GM21528 (cell line): ENCODE data around the gene GCN1.
"Not testable (repeated sequence)": the region's sequence is repeated elsewhere in the genome, so short reads cannot be mapped to it uniquely, and the experiment has no call there.

Experiments
- ATAC-seq: cut with Tn5 transposase; IDR thresholded peaks from one replicate; pipeline ENCODE4 v1.9.1; 2021; ENCODE audit warnings: mild to moderate bottlenecking, moderate library complexity; ENCODE audit not compliant: unreplicated experiment, low FRiP score

Gene GCN1

DNA sequence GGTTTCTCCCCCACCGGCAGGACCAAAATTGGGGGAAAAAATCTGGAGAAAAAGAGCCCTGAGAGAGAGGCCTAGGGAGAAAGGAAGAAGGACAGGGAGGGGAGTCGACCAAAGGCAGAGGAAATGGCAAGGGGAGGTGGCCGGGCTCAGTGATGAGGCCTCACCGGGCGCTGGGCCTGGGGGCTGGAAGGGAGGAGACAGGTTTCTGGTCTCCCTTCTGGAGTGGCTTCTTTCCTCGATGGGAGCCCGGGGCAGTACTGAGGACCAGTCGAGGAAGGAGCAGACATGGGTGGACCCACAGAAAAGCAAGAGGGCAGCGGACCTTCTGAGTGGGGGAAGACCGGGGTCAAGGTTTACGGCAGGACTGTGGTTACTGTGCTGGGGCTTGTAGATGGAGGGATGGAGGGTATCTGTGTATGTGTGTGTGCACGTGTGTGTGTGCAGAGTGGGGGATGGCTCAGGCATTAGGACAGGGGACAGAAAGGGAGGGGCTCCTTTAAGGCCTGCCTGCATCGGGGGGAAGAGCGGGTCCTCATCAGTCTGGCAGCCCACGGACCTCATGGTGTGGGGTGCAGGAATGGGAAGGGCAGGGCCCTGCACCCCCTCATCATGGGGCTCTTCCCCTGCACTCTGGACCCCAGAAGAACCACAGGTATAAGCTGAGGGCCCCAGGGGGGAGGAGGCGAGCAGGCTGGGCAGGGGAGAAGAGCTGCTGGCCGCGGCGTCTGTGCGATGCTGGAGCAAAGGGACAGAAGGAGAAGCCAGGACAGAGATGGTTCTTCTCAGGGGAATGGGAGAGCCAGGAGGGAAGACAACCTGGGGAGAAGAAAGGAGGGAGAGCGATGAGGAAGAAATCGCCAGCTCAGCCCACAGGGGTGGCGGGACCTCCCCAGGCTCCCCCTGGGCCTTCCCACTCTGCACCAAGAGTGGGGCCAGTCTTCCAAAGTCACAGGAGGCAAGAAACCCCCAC is 21.5 kb upstream of the GCN1 start:
- ATAC-seq: no peak

- ATAC-seq: no peak
Observed at GRCh38 chr12:120215357-120215735, 20.8 kb upstream of the GCN1 start.

DNA sequence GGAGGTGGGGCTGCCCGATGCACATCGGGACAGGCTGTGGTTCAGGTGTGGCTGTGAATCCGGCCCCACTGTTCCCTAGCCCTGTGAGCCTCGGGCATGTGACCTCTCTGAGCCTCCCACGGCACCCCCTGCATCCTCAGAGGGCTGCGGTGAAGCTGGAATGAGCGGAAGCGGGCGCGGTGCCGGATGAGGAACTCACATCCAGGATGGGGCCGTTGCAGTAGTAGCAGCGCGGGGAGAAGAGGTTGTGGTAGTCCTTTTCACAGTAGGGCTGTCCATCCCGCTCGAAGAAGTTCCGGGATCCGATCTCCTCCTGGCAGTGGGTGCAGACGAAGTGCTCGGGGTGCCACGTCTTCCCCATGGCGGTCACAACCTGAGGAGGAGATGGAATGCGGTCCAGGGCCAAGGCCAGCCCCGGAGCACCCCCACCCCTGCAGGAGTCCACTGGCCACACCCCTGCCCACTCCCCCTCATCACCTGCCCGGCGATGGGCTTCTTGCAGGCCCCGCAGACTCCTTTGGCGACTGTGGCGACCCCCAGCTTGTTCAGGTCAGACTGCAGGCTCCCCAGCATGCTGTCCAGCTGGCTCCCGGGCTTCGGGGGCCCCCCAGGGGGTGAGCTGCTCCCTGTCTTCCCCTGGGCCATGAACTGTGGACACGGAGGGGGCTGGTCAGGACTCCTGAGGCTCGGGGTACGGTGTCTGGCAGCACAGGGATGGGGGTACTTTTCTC is 20.3 kb upstream of the GCN1 start:
- ATAC-seq: no peak

DNA sequence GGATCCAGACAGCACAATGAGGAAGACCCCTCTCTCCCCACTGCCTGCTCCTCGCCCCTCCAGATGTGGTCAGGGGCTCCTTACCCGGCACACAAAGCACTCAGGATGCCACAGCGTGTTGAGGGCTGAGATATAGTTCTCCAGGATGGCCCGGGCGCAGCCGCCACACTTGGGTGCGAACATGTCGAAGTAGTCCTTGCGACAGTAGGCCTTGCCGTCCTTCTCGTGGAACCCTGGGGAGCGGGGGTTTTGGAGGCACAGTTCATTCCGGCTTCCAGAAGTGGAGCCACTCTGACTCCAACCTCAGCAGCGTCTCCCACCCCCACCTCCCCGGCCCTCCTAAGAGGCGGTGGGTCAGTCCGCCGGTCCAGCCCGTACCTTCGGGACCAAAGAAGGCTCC is 19.2 kb upstream of the GCN1 start:
- ATAC-seq: no peak

DNA sequence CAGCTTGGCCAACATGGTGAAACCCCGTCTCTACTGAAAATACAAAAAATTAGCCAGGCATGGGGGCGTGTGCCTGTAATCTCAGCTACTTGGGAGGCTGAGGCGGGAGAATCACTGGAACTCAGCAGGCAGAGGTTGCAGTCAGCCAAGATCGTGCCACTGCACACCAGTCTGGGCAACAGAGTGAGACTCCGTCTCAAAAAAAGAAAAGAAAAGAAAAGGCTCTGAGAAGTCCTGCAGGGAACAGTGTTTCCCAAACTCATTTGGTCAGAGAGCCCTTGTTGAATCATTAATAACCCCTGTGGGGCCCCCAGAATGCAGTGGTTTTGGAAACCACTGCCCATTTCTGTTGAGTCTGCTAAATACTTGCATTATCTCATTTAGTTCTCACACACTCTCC is 18.7 kb upstream of the GCN1 start:
- not testable (repeated sequence) for ATAC-seq

DNA sequence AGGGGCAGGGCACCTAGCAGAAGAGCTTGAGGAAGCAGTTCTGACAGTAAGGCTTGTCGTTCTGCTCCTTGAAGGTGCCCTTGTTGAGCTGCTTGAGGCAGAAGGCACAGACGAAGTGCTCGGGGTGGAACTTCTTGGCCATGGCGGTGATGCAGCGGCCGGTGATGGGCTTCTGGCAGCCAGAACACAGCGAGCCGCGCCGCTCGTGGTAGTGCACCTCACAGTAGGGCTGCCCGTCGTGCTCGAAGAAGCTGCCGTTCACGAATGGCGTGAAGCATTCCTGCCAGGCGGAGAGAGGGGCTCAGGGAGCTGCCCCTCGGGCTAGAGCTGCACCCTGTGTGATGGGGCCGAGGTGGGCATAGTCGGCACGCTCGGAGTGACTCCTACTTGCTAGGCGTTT is 17.8 kb upstream of the GCN1 start:
- ATAC-seq: no peak

DNA sequence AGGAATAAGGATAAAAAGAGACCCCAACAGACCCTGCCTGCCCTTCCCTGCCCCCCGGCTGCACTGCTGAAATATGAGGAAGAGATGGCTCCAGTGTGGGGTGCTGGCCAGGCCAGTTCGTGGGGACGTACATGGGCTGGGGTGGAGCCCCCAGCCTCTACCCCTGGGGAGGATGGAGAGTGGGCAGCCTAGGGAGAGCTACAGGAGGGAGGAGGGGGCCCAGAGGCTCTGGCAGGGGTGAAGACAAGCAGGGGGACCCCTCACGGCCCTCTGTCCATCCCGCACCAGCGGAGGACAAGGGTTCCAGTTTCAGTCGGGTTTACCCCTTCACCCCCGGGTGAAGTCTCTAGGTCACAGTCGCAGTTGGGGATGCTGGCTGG is 17.4 kb upstream of the GCN1 start:
- no peak for ATAC-seq

DNA sequence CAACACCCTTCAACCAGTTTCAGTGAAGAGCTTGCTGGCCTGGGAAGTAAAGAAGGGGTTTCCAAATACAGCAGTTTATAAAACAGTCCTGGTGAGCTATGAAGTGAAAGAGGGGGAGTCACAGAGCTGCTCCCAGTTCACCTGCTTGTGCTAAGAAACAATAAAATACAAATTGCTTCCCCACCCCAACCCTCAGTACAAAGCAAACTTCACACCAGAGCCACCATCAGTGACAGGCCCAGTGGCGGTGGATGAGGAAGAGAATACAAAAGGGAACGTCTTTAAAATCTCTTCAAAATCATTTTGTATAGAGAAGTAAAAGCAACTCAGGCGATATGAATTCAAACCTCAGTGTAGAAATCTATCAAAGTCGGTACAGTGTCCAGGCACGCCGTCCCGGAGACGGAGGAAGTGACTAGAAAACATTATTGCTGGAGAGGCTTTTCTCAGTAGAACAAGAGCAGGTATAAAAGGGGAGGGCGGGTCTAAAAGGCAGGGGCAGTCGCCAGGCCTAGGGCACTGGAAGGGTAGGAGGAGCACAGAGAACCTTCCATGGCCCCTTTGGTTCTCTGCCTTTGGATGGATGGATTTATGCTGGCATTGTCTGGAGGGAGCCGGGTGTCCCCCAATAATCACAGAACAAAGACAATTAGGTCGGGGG is 16.9 kb upstream of the GCN1 start:
- no peak for ATAC-seq

DNA sequence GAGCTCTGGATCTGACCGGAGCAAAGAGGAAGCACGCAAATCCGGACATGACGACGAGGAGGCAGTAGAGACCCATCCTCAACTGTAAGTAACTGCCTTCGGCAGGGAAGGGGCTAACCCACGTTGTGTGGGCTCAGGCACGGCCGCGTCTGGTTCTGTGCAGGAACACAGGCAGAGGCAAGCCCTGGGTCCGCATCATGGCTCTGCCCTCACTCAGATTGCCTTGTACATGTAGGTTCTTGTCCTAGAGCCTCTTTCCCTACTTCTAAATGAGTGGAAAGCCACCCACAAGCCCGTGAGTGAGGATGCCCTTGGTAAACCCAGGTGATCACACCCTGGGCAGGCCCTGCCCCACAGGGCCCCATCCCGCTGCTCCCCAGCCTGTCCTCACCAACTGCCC is 15.3 kb upstream of the GCN1 start:
- ATAC-seq: no peak

DNA sequence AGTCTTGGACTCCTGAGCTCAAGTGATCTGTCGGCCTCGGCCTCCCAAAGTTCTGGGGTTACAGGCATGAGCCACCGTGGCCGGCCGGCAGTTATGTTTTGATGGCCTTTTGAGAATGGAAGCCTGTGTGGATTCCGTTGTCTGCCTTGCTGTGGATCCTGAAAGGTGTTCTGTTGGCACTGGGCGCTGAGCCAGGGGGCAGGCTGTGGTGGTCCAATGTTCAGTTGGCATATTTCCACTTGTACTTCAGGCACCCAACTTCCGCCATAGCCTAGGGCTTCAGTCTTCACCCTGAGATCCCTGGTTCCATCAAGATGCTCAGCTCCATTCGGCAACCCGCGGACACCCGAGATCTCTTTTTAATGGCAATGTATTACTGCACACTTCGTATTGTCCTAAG is 12.7 kb upstream of the GCN1 start:
- ATAC-seq: no peak

DNA sequence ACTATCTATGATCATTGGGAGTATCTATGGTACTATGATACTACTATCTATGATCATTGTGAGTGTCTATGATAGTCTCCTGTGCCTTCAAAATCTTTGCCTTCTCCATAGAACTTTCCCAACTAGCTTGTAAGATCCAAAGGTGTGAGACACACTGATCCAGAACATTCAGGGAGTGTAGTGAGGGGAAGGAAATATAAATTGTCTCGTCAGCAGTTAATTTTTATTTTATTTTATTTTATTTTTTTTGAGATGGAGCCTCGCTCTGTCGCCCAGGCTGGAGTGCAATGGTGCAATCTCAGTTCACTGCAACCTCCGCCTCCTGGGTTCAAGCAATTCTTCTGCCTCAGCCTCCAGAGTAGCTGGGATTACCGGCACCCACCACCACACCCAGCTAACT is 12.3 kb upstream of the GCN1 start:
- ATAC-seq: not testable (repeated sequence)

GRCh38 chr12:120206228-120206627 is 11.7 kb upstream of the GCN1 start:
- no peak for ATAC-seq

GRCh38 chr12:120204171-120204570 is 9.7 kb upstream of the GCN1 start:
- no peak for ATAC-seq

GRCh38 chr12:120200364-120200800 is 5.9 kb upstream of the GCN1 start:
- no peak for ATAC-seq

DNA sequence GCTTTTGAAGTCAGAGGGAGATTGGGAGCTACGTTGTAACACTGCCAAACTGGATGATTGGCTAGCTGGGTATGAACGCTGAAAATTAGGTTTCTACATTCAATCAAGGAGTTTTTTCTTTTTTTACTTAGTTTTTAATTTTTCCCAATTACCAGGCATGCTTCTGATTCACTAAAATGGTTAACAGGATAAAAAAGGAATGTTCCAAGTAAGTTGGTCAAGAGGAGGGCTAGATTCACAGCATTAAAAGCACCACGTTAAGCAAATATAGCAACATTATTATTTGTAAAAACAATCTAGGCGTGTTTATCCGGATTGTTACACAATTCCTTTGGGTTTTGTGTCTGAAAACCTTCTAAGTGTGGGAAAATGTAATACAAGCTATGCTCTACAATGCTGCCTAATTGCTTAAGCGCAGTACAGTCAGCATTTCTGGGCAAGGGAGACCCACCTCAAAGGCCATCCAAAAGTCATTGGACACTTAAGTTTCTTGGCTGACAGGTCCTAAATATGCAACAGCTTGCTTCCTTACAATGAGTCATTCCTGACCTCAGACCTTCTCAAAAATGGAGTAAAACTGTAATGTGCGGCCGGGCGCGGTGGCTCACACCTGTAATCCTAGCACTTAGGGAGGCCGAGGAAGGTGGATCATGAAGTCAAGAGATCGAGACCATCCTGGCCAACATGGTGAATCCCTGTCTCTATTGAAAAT is 5.2 kb upstream of the GCN1 start:
- ATAC-seq: no peak

DNA sequence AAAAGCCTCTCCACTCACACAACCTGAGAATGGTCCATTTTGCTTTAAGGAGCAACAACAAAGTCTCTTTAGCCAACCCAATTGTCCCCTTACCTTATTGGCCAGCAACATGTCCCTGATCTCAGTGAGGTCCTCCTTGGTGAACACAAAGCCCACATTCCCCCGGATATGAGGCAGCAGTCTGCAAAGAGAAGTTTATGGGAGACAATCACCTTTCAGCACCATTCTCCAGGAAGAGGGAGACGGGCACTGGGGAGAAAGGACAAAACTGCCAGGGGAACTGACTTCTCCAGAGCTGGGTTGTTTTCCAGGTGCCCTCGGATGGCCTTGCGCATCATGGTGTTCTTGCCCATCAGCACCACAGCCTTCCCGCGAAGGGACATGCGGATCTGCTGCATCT is 4.5 kb upstream of the GCN1 start:
- no peak for ATAC-seq

GRCh38 chr12:120197542-120197887 is 3.0 kb upstream of the GCN1 start:
- ATAC-seq: no peak

DNA sequence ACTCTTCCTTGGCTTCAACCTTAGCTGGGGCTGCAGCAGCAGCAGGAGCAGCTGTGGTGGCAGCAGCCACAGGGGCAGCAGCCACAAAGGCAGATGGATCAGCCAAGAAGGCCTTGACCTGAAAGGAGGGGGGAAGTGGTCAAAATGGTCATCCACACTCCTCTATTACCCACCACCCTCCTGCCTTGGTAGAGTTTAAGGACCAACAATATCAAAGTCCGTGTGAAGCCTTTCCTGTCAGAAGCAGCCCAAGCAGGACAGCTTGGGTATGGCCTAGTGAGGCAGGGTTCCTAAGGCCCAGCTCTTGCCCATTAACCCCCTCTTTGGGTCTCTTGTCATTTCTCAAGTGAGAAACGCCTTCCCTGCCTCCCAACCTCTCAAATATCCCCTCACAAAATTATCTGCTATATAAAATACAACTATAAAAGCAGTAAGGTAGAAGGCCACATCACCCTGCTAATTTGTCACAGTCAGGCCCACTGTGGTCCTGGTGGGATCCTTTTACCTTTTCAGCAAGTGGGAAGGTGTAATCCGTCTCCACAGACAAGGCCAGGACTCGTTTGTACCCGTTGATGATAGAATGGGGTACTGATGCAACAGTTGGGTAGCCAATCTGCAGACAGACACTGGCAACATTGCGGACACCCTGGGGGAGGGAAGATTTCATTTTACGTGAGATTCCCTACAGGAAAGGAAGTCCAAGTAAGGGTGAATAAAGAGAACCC is 2.5 kb upstream of the GCN1 start:
- ATAC-seq: not testable (repeated sequence)

DNA sequence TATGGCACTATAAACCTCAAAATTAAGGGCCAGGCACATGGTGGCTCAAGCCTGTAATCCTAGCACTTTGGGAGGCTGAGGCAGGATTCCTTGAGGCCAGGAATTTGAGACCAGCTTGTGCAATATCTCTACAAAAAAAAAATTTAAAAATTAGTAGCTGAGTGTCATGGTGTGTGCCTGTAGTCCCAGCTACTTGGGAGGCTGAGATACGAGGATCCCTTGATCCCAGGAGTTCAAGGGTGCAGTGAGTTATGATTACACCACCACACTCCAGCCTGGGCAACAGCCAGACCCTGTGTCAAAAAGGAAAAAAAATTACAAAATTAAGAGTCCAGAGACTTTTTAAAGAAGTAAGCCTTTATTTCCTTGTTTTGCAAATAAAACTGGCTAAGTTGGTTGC is 1.8 kb upstream of the GCN1 start:
- no peak for ATAC-seq

DNA sequence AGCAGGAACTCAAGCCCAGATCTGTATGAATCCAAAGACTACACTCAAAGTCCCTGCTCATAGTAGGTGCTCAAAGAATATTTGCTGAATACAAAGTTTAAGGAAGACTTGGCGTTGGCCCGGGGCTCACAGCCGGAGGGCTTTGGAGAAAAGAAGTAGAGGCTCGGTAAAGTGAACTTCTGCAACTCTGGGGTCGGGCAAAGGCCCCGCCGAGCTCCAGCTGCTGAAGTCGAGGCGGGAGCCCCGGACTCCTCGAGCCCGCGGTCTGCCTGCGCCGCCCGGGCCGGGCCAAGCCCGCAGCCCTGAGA is 335 bp downstream of the GCN1 start:
- no peak for ATAC-seq
